ENCODE measurements around the gene FGFR2. TPM values are rescaled to one million over a fixed set of nuclear protein-coding genes. Genes with fewer than 3 reads are reported as not detected.

The FGFR2 gene
- polyA plus RNA-seq, 1 of the 3 experiments (the other 2 are of a cell fraction), result 0.02 TPM

- TF ChIP-seq JUND (IDR thresholded peaks at IDR 0.05), result no peak
- TF ChIP-seq NFIC (IDR thresholded peaks at IDR 0.05; ENCODE audit: borderline replicate concordance), result no peak
- TF ChIP-seq GABPA (IDR thresholded peaks at IDR 0.05; ENCODE audit: low read depth), result no peak
- TF ChIP-seq NRF1 (IDR thresholded peaks at IDR 0.05; ENCODE audit: low read depth, low read length), result no peak
- no peak for TF ChIP-seq MEF2A (IDR thresholded peaks at IDR 0.05; ENCODE audit: borderline replicate concordance, low read depth)
These were observed 56.7 kb downstream of the FGFR2 start (continued) for GRCh38 chr10:121541450-121542120.

GRCh38 chr10:121540732-121541395 lies 57.4 kb downstream of the FGFR2 start:
- H3F3A ChIP-seq (replicated peaks; ENCODE audit: insufficient read depth), result no peaks in the 10 kb centered on the region
- DNase-seq, result no peak
- no peaks in the 10 kb centered on the region for H3K4me1 ChIP-seq (ENCODE audit: control insufficient read depth in 1 of 2, insufficient read depth in 2 of 2, low read depth in 1 of 2, low read length in 1 of 2)
- no peak for TF ChIP-seq RXRA (IDR thresholded peaks at IDR 0.05; ENCODE audit: borderline replicate concordance, low read depth)
- no peak for TF ChIP-seq EZH2phosphoT487 (IDR thresholded peaks at IDR 0.05; ENCODE audit: borderline replicate concordance, low read depth)
- no peak for TF ChIP-seq MXI1 (IDR thresholded peaks at IDR 0.05; ENCODE audit: low read depth, low read length)
- no peak for TF ChIP-seq PBX3 (IDR thresholded peaks at IDR 0.05)
- no peak for TF ChIP-seq FOXJ3 (CRISPR knock-in tag; IDR thresholded peaks at IDR 0.05)
- no peak for TF ChIP-seq ZBTB33 (IDR thresholded peaks at IDR 0.05; ENCODE audit: borderline replicate concordance, low read depth)
- no peak for TF ChIP-seq ELF1 (IDR thresholded peaks at IDR 0.05)
- TF ChIP-seq NFIC (IDR thresholded peaks at IDR 0.05; ENCODE audit: borderline replicate concordance), result no peak
- no peak for TF ChIP-seq FOXM1 (IDR thresholded peaks at IDR 0.05; ENCODE audit: low read depth)
- no peak for TF ChIP-seq JUND (IDR thresholded peaks at IDR 0.05)
- no peak overlapping the region for H3K9ac ChIP-seq
- WGBS (ENCODE audit: low lambda C conversion rate), result 24% methylated on average over 6 of the region's 6 CpGs
- no peak overlapping the region for H3K27ac ChIP-seq (ENCODE audit: low read depth in 2 of 2, low read length in 1 of 2)
- no peak overlapping the region for H2AFZ ChIP-seq (ENCODE audit: low read depth)
- no peaks in the 10 kb centered on the region for H3K9me2 ChIP-seq
- H3K79me2 ChIP-seq (ENCODE audit: insufficient read depth), result no peaks in the 10 kb centered on the region
- no peak overlapping the region for H3K4me2 ChIP-seq
- ChIA-PET CTCF (interaction anchor here (1.0 to 1.1 kb wide), 2 partner anchors 13 to 130 kb away, joined by 3 to 4 read pairs; no protein-coding TSS in a partner anchor), POLR2A (no interaction called here)
- H3K4me3 ChIP-seq (ENCODE audit: low read depth in 2 of 2, low read length in 1 of 2), result no peak overlapping the region
- H3K9me3 ChIP-seq, result no peaks in the 10 kb centered on the region
- no peaks in the 10 kb centered on the region for H3K27me3 ChIP-seq (ENCODE audit: insufficient read depth)
- H3K36me3 ChIP-seq (replicated peaks in 1 of 2; ENCODE audit: control insufficient read depth in 1 of 2, insufficient read depth in 2 of 2, low read length in 1 of 2), result no peaks in the 10 kb centered on the region
- H4K20me1 ChIP-seq (ENCODE audit: insufficient read depth), result no peaks in the 10 kb centered on the region

All from SK-N-SH (cell line).